GOT3 (cell line): Measurements from ENCODE around the gene ATP1A4.
A peak's percentile ranks its signal among the peaks of the same experiment; 100 is the strongest.
"Not testable (repeated sequence)": the region's sequence is repeated elsewhere in the genome, so short reads cannot be mapped to it uniquely, and the experiment has no call there.

Experiments used
- DNase-seq: peaks from one replicate; lab custom pipeline; 2025; ENCODE audit warnings: mixed read lengths; lab: John Stamatoyannopoulos, UW

ATP1A4 gene

DNA sequence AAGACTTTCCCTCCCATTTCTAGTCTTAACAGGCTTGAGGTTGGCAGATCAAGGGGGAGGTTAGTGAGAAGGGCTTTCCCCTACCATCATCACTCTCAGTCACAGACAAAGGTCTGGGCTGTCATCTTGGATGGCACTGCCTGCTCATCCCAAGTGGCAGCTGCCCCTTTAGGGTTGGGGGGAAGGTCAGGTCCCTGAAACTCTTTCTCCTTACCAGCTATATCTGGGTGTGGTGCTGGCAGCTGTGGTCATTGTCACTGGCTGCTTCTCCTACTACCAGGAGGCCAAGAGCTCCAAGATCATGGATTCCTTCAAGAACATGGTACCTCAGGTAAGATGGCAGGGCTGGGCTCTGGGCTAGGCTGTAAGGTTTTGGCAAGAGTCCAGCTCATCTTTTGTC, 27.7 kb upstream of the ATP1A4 start:
- DNase-seq, result no peak

DNA sequence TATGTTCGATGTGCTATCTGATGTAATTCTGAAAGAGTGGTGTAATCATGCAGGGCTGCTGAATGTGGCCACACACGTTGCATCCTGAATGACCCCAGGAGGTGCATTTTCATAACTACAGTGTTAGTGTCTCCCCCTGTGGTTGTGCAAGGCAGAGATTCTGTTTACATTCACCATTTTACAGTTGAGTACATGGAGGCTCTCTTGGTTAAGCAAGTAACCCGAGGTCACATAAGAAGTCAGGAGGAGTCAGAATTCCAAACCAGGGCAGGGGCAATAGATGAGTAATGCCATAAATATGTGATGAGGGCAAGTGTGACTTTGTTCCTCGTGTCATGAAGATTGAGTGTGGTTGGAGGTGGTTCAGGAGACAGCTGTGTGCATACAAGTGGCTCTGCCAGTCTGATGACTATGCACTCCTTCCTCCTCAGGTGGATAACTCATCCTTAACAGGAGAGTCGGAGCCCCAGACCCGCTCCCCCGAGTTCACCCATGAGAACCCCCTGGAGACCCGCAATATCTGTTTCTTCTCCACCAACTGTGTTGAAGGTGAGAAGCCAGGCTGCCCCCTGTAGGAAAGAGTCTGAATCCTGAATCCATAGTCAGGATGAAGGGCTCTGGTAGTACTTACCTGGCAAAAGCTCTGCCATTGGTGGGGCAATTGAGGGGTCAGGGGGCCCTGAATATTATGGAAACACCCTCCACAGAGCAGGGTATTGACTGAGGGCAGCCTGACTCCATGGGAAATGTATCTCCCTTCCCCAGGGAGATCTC, 26.5 kb upstream of the ATP1A4 start:
- peak; percentile 14 for DNase-seq

DNA sequence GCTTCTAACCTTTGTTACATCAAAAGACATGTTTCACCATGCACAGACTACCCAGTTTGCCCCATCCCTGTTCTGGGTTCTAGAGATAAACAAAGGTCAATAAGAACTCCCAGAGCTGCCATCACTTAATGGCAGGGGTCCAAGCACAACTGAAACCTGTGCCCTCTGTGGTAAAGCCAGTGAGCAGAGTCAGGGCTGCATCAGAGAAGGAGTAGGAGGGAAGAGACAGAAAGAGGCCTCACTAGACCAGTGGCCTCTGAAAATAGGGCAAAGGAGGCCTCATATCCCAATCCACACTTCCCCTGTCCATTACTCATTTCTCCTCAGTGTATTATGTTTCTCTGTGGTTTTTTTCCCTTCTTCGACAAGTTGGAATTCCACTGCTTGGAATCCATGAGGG, 25.7 kb upstream of the ATP1A4 start:
- DNase-seq, result peak; percentile 23

DNA sequence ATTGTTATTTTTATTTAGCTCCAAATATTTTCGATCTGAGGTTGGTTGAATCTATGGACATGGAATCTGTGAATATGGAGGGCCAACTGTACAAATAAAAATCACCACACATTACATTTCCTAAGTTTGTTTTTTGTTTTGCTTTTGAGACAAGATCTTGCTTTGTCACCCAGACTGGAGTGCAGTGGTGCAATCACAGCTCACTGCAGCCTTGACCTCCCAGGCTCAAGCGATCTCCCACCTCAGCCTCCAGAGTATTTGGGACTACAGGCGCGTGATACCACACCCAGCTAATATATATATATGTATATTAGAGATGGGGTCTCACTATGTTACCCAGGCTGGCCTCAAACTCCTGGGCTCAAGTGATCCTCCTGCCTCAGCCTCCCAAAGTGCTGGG, 25.1 kb upstream of the ATP1A4 start:
- not testable (repeated sequence) for DNase-seq

DNA sequence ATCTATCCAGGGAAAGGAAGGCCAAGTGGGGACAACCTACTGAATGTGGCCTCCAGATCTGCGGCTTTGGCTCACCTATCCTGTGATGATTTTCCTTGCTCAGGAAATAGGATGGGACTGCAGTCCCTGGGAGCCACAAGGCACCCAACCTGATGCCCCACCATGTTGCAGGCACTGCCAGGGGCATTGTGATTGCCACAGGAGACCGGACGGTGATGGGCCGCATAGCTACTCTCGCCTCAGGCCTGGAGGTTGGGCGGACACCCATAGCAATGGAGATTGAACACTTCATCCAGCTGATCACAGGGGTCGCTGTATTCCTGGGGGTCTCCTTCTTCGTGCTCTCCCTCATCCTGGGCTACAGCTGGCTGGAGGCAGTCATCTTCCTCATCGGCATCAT, 24.0 kb upstream of the ATP1A4 start:
- DNase-seq, result no peak

DNA sequence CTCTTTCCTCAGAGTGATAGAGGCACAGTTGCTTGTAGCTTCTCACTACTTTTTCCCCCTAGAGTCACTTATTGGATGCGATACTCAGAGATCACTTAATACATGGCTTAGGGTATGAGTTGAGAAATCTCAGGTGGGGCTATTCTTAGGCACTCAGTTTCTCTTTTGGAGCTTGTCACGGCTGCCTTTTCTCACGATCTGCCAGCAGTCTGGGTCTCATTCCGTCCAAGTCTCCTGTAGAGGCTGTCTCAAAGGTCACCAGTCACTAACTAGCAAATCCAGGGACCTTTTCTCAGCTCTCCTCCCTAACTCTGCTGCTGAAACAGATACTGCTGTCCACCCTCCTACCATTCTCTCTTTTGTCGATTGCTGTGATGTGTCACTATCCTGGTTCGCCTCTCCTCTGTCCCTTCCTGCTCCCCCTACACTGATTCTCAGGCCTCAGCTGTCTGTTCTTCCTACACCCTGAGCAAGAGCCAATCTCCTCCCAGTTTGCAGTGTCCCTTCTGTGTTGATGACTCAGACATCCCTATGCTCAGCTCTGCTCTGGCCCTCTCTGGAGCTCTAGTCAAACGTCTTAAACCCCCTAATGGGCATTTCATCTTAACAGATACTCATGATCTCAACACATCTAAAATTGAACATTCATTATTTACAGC, 23.4 kb upstream of the ATP1A4 start:
- no peak for DNase-seq

DNA sequence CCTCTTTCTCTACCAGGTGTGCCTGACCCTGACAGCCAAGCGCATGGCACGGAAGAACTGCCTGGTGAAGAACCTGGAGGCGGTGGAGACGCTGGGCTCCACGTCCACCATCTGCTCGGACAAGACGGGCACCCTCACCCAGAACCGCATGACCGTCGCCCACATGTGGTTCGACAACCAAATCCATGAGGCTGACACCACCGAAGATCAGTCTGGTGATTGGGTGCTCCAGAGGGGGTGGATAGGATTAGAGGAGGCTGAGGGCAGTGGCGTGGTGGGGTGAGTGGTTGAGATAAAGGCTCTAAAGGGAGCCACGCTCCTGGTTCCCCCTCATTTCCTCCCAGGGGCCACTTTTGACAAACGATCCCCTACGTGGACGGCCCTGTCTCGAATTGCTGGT, 22.8 kb upstream of the ATP1A4 start:
- DNase-seq, result no peak

DNA sequence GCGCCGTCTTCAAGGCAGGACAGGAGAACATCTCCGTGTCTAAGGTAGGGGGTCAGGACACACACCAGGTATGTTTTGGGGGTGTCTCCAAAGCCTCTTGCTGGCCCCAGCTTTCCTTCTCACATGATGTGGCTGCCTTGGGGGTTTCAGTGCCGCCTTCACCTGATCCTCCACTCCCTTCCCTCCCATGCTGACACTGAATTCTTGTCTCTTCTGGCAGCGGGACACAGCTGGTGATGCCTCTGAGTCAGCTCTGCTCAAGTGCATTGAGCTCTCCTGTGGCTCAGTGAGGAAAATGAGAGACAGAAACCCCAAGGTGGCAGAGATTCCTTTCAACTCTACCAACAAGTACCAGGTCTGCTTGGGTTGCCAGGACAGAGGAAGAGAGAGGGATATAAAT, 22.4 kb upstream of the ATP1A4 start:
- DNase-seq, result no peak

DNA sequence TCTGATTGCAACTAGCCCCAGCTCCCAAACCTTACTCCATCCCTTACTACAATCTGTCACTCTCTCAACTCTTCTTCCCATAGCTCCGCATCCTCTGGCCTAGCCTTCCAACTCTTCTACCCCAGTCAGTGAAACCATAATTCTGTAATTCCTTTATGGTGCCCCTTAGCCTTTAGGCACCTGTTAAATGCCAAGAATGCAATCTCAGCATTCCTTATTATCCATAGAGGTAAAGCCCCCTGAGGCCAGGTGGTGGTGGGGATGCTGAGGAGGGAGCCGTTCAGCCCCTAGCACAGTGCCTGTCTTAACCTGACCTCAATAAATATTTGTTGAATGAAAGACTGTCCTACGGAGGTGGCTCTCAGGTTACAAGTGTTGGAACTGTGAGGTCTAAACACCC, 21.8 kb upstream of the ATP1A4 start:
- DNase-seq, result no peak

DNA sequence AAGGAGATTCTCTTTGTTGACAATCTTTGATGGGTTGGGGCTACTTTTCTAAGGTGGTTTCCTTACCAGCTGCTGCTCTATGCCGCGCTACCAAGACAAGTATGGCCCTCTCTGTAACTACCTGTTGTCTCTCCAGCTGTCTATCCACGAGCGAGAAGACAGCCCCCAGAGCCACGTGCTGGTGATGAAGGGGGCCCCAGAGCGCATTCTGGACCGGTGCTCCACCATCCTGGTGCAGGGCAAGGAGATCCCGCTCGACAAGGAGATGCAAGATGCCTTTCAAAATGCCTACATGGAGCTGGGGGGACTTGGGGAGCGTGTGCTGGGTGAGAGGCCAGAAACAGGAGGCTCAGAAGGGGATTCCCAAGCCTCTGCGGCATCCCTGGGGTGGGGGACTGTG, 21.4 kb upstream of the ATP1A4 start:
- no peak for DNase-seq

DNA sequence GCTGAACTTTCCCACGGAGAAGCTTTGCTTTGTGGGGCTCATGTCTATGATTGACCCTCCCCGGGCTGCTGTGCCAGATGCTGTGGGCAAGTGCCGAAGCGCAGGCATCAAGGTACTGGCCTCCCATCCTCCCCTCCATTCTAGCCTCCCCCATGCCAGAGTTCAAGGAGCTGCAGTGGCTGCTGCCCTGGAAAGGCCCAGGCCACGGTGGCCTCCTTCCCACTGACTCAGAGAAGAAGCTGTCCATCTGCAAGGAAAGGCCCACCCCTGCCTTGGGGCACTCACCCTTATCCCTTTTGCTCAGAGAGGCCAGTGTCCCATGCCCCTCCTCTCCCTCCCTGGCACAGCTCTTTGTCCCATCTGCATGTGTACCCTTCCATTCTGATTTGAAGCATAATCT, 20.9 kb upstream of the ATP1A4 start:
- no peak for DNase-seq

DNA sequence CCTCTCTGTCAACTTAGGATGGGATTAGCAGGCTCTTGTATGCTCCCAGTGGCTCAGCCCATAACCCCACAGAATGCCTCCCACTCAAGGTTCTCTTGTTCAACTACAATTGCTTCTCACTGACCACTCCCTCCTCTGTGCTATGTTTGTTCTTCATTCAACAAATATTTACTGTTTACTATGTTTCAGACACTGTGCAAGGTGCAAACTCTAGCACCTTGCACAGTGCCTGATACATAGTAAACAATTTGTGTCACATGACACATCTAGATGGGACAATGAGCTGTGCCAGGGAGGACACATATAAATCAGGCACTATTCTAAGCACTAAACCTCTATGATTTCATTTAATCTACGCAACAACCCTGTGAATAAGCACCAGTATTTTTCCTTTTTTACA, 20.5 kb upstream of the ATP1A4 start:
- no peak for DNase-seq

DNA sequence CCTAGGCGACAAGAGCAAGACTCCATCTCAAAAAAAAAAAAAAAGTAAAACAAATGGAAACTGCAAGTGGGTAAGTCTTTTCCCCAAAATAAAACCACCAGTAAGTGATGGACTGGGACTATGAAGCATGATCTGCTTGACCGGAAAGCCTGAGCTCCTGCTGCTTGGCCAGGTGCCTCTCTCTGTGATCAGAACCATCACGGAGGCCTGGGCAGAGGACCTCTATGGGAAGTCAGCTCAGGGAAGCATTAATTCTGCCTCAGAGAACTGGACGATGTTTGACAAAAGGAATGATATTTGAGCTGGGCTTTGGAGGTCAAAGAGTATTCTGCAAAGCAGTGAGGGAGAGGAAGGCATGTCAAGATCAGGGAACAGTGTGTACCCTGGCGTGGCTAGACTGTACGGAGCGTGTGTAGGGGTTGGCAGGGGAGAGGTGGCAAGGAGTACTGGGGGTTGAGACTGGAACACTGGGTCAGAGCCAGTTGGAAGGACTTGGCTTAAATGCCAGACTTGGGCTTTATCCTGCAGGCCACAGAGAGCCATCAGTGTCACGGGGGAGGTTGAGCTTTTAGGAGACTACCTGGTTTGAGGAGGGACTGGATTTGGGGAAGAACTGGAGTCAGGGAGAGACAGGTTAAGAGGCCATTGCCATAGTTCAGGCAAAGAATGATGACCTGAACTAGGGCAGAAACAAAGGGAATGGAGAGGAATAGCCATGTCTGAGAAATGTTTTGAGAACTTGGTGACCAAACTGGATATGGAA, 19.4 kb upstream of the ATP1A4 start:
- DNase-seq, result no peak

DNA sequence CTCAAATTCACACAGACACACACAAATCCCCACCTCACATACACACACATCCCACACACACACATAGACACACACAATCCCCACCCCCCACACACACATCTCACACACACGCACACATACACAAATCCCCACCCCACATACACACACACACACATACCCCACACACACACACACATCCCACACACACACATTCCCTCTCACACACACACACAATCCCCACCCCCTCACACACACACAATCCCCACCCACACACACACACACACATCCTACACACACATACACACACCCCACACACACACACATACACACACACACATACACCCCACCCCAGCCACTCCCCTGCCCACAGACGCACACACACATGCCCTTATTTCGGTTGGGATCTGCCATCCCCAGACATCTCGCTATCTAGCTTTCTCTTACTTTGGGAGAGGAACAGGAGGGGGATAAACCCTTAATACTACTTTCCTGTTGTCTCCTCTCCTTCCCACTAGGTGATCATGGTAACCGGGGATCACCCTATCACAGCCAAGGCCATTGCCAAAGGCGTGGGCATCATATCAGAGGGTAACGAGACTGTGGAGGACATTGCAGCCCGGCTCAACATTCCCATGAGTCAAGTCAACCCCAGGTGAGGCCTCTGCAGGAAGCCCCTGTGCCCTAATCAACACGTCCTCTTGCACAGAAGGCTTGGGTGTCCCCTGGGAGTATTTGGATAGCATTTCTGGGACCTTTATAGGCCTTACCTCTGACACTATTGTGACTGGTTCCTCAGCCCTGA, 17.2 kb upstream of the ATP1A4 start:
- DNase-seq, result no peak

DNA sequence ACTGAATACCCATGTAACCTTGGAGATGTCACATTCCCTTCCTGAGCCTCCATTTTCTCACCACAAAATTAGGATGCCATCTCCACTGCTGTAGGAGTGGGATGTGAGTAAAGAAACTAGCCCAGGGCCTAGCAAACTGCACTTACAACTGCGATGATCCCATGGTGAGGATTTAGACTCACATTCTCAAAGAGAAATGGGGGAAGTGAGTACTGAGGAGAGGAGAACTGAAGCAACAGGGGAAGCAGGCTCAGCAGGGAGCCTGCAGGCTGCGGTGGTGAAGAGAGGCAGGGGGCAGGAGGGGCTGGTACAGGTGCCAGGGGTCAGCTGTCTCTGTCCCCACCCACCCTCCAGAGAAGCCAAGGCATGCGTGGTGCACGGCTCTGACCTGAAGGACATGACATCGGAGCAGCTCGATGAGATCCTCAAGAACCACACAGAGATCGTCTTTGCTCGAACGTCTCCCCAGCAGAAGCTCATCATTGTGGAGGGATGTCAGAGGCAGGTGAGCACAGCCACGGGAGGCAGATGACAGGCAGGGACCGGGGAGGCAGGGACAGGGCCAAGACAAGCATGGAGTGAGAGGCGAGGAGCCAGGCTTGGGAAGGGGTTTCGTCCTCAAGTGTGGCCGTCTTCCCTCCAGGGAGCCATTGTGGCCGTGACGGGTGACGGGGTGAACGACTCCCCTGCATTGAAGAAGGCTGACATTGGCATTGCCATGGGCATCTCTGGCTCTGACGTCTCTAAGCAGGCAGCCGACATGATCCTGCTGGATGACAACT, 16.4 kb upstream of the ATP1A4 start:
- DNase-seq, result no peak

DNA sequence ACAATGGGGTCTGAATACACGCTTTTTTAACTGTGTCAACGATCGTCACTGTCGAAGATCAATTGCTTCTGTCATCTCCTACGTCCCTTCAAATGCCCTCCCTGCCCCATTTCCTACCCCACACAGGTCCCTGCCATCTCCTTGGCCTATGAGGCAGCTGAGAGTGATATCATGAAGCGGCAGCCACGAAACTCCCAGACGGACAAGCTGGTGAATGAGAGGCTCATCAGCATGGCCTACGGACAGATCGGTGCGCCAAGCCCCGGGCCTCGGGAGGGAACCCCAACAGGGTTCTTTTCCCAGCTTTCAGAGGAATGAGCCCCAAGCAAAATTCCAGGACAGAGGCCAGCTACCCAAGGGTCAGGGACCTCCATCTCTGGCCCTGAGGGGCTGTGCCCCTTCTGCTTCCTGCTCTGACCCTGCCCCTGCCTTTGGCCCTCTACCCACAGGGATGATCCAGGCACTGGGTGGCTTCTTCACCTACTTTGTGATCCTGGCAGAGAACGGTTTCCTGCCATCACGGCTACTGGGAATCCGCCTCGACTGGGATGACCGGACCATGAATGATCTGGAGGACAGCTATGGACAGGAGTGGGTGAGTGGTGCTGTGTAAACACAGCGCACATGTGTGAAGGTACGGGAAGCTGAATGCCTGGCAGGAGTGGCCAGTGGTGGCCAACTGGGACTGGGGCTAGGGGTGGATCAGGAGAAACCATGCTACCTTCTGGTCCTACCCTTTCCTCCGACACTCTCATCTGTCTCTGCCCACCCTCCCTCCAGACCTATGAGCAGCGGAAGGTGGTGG, 15.1 kb upstream of the ATP1A4 start:
- no peak for DNase-seq

DNA sequence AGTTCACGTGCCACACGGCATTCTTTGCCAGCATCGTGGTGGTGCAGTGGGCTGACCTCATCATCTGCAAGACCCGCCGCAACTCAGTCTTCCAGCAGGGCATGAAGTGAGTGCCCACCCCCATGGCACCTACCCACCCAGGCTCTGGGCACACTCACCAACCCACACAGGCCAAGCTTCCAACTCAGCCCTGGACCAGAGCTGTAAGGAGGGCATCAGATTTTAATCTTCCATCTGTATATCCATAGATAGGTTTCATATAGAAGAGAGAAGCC, 14.5 kb upstream of the ATP1A4 start:
- DNase-seq, result no peak

DNA sequence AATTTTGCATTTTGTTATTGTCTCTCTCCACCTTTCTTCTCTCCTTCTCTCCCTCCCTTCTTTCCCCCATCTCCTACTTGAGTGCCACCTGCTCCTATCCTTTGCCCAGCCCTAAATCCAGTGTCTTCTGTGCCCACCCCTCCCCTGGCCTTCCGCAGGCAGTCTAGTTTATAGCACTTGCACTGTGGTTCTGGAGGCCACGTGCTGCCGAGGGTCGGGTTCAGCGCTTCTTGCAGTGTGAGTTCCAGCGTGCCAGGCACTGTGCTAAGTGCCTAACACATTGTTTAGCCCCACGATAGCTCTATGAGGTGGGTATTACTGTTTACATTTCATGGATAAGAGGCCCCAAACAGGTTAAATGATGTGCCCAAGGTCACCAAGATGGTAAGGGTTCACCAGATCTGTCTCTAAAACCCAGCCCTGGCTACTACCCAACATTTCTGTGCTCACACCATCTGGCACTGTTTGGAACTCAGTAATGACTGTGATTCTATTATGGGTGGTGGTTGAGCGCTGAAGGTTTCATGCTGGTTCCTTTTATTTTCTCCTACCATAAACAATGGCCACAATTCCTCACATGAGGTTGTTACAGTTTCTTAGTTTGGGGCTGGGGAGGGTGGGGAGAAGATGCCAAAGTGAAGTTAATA, 14.1 kb upstream of the ATP1A4 start:
- no peak for DNase-seq

DNA sequence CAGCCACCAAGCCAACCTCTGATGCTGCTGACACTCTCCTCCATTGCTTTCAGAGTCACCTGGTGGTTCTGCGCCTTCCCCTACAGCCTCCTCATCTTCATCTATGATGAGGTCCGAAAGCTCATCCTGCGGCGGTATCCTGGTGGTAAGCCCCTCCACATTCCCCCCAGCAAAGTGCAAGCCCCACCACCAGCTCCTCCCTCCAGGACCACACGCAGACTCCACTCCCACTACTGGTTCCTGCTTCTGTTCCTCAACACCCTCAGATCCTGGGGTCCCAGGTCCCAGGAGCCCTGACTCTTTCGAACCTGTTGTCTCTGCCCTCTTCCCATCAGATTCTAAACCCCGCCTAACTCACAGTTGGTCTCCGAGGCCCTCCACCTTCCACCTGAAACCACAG, 11.6 kb upstream of the ATP1A4 start:
- DNase-seq, result no peak

DNA sequence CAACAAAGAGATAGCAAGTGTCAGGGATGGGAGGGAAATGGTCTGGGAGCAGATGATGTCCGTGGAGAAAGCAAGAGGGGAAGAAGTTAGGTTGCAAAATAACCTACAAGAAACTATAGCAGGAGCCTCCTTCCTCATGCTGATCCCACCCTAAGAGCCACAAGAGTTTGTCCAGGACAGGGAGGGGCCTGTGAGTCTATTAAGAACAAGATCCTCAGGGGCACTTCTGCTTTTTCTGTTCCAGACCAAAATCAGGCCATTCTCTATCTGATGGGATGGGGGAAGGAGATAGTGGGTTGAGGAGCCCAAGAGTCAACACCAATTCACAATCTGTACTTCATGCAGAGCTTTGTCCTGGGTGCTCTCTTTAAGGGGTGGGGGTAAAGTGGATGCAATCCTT, 7.7 kb upstream of the ATP1A4 start:
- no peak for DNase-seq
